GM12878 (cell line): ENCODE data around the gene SLC13A2. TPM values are rescaled to one million over a fixed set of nuclear protein-coding genes. Genes with fewer than 3 reads are reported as not detected.

ENCODE experiments used
- BACH1 ChIP-seq: fragments of 450-650 bp; IDR thresholded peaks from 2 replicates; pipeline ENCODE4 v1.6.1; 2017; ENCODE audit warnings: mild to moderate bottlenecking, borderline replicate concordance
- EGR1 ChIP-seq, 2 experiments: IDR thresholded peaks; 1 replicate in 1 of 2; 2 replicates in 1 of 2; pipeline ENCODE4 v1.6.1; 2011 to 2012; ENCODE audit warnings: low read depth in 2 of 2, low read length in 2 of 2, borderline replicate concordance in 1 of 2, mild to moderate bottlenecking in 1 of 2, moderate library complexity in 1 of 2
- ETV6 ChIP-seq, 2 experiments: fragments of 450-650 bp in 1 of 2; IDR thresholded peaks in 1 of 2; conservative IDR thresholded peaks in 1 of 2; 2 replicates each; pipeline ENCODE4 v1.6.1; 2014; ENCODE audit warnings: antibody characterized with exemption in 1 of 2, borderline replicate concordance in 1 of 2, low read depth in 1 of 2, mild to moderate bottlenecking in 1 of 2, moderate library complexity in 1 of 2
- HDAC6 ChIP-seq: fragments of 200-600 bp; sonication (generic); IDR thresholded peaks from one replicate; pipeline ENCODE4 v1.8.0; 2017; ENCODE audit warnings: antibody characterized with exemption; ENCODE audit not compliant: unreplicated experiment
- KAT2A ChIP-seq: conservative IDR thresholded peaks from 2 replicates; pipeline ENCODE4 v1.6.1; 2011; ENCODE audit warnings: low read depth, low read length; ENCODE audit not compliant: control insufficient read depth
- NFIC ChIP-seq: IDR thresholded peaks from 2 replicates; pipeline ENCODE4 v1.6.1; 2012; ENCODE audit warnings: low read depth, mild to moderate bottlenecking, inconsistent platforms, low read length, moderate library complexity
- PML ChIP-seq: IDR thresholded peaks from 2 replicates; pipeline ENCODE4 v1.6.1; 2012; ENCODE audit warnings: low read length, inconsistent platforms
- RBBP5 ChIP-seq: fragments of 200-600 bp; sonication (generic); conservative IDR thresholded peaks from 2 replicates; pipeline ENCODE4 v1.6.1; 2016
- ZZZ3 ChIP-seq: IDR thresholded peaks from 2 replicates; pipeline ENCODE4 v1.6.1; 2011; ENCODE audit warnings: low read depth; ENCODE audit not compliant: control insufficient read depth, insufficient read length
- polyA plus RNA-seq, 11 experiments: library from polyadenylated mRNA; depleted of rRNA in 4 of 11; unstranded in 6 of 11; stranded (reverse) in 5 of 11; fragments of >200 nt; fragmentation: Nextera tagmentation in 4 of 11; fragmentation: Illumina TruSeq in 1 of 11; extraction: Ambion mirVana in 4 of 11; extraction: Trizol in 1 of 11; gene quantifications; 1 replicate in 1 of 11; 2 replicates in 10 of 11; pipeline versions ENCODE4 v1.2.1 to v1.2.3, GENCODE V29; 2011 to 2016; ENCODE audit warnings: inconsistent platforms in 2 of 11, missing spikeins in 2 of 11, low read depth in 1 of 11
- total RNA-seq, 4 experiments: library from RNA; depleted of rRNA in 3 of 4; stranded (reverse); fragments of >200 nt in 3 of 4; fragmentation: Illumina TruSeq in 1 of 4; extraction: Trizol in 1 of 4; gene quantifications; 2 replicates each; pipeline versions ENCODE4 v1.2.1 to v1.2.3, GENCODE V29; 2013 to 2021
- TF ChIP-seq, protein P1 (sequence below): fragments of 450-650 bp; conservative IDR thresholded peaks from 2 replicates; pipeline ENCODE4 v1.6.1; 2017; ENCODE audit warnings: mild to moderate bottlenecking, moderate library complexity
- TF ChIP-seq, protein P2 (sequence below), 3 experiments: IDR thresholded peaks in 2 of 3; conservative IDR thresholded peaks in 1 of 3; 2 replicates each; pipeline ENCODE4 v1.5.1; 2011; ENCODE audit warnings: low read depth in 3 of 3, low read length in 3 of 3, mild to moderate bottlenecking in 3 of 3, control low read depth in 2 of 3, moderate library complexity in 2 of 3, inconsistent platforms in 1 of 3, mixed read lengths in 1 of 3; ENCODE audit not compliant: control insufficient read depth in 2 of 3, insufficient read depth in 1 of 3; ENCODE audit errors: extremely low read depth in 1 of 3
- TF ChIP-seq, protein P3 (sequence below): IDR thresholded peaks from 2 replicates; pipeline ENCODE4 v1.6.1; 2011; ENCODE audit warnings: low read depth, mild to moderate bottlenecking, low read length, moderate library complexity, borderline replicate concordance; ENCODE audit errors: extremely low read depth
- TF ChIP-seq, protein P4 (sequence below): IDR thresholded peaks from 2 replicates; pipeline ENCODE4 v1.6.1; 2012; ENCODE audit warnings: low read depth, low read length, improper control_type of control experiment

Gene SLC13A2
- total and polyA plus RNA-seq, 10 of the 15 experiments (the other 5 are each of a cell fraction or from before 2014, with no cell fraction given) = 0.03 to 0.13 (median 0.05) TPM; not detected in 6

DNA sequence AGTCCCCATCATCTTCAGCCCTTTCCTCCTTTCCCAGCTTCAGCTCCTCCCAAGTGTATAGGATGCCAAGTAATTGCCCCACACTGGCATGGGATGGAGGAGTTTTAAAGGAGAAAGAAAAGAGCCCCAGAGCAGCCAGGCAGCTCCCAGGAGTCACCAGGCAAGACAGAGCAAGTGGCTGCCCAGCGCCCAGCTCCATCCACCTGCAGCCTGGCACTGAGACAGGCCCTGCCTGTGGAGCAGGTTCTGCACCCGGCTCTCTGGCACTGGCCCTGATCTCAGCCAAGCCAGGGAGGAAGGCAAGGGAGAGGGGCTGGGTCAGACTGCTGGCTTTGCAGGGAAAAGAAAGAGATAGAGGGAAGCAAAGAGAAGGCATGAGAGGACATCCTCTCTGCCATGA is 54.4 kb downstream of the SLC13A2 start (continued):
- TF ChIP-seq, protein P1, sequence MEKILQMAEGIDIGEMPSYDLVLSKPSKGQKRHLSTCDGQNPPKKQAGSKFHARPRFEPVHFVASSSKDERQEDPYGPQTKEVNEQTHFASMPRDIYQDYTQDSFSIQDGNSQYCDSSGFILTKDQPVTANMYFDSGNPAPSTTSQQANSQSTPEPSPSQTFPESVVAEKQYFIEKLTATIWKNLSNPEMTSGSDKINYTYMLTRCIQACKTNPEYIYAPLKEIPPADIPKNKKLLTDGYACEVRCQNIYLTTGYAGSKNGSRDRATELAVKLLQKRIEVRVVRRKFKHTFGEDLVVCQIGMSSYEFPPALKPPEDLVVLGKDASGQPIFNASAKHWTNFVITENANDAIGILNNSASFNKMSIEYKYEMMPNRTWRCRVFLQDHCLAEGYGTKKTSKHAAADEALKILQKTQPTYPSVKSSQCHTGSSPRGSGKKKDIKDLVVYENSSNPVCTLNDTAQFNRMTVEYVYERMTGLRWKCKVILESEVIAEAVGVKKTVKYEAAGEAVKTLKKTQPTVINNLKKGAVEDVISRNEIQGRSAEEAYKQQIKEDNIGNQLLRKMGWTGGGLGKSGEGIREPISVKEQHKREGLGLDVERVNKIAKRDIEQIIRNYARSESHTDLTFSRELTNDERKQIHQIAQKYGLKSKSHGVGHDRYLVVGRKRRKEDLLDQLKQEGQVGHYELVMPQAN = no peak
- TF ChIP-seq, protein P2, sequence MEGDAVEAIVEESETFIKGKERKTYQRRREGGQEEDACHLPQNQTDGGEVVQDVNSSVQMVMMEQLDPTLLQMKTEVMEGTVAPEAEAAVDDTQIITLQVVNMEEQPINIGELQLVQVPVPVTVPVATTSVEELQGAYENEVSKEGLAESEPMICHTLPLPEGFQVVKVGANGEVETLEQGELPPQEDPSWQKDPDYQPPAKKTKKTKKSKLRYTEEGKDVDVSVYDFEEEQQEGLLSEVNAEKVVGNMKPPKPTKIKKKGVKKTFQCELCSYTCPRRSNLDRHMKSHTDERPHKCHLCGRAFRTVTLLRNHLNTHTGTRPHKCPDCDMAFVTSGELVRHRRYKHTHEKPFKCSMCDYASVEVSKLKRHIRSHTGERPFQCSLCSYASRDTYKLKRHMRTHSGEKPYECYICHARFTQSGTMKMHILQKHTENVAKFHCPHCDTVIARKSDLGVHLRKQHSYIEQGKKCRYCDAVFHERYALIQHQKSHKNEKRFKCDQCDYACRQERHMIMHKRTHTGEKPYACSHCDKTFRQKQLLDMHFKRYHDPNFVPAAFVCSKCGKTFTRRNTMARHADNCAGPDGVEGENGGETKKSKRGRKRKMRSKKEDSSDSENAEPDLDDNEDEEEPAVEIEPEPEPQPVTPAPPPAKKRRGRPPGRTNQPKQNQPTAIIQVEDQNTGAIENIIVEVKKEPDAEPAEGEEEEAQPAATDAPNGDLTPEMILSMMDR (IDR thresholded peaks at IDR 0.05 in 2 of 3, conservative IDR thresholded peaks at IDR 0.05 in 1 of 3; ENCODE audit: control insufficient read depth in 2 of 3, extremely low read depth in 1 of 3, insufficient read depth in 1 of 3, low read depth in 3 of 3, low read length in 3 of 3) = no peak
- TF ChIP-seq PML = no peak
- TF ChIP-seq HDAC6 = no peak
- no peak for TF ChIP-seq NFIC
- TF ChIP-seq, protein P3, sequence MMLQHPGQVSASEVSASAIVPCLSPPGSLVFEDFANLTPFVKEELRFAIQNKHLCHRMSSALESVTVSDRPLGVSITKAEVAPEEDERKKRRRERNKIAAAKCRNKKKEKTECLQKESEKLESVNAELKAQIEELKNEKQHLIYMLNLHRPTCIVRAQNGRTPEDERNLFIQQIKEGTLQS = no peak
- no peak for TF ChIP-seq KAT2A
- TF ChIP-seq RBBP5 = no peak
- TF ChIP-seq, protein P4, sequence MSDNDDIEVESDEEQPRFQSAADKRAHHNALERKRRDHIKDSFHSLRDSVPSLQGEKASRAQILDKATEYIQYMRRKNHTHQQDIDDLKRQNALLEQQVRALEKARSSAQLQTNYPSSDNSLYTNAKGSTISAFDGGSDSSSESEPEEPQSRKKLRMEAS = no peak
- TF ChIP-seq ETV6 (conservative IDR thresholded peaks at IDR 0.05 in 1 of 2, IDR thresholded peaks at IDR 0.05 in 1 of 2; ENCODE audit: borderline replicate concordance in 1 of 2, low read depth in 1 of 2) = no peak
- TF ChIP-seq ZZZ3 = no peak
- no peak for TF ChIP-seq EGR1 (IDR thresholded peaks at IDR 0.05; ENCODE audit: borderline replicate concordance in 1 of 2, low read depth in 2 of 2, low read length in 2 of 2)
- no peak for TF ChIP-seq BACH1
- TF ChIP-seq, all 136 proteins: peak for 0
